Measurements from ENCODE around the gene CNTNAP2.
A peak's percentile ranks its signal among the peaks of the same experiment; 100 is the strongest.

Gene CNTNAP2

DNA sequence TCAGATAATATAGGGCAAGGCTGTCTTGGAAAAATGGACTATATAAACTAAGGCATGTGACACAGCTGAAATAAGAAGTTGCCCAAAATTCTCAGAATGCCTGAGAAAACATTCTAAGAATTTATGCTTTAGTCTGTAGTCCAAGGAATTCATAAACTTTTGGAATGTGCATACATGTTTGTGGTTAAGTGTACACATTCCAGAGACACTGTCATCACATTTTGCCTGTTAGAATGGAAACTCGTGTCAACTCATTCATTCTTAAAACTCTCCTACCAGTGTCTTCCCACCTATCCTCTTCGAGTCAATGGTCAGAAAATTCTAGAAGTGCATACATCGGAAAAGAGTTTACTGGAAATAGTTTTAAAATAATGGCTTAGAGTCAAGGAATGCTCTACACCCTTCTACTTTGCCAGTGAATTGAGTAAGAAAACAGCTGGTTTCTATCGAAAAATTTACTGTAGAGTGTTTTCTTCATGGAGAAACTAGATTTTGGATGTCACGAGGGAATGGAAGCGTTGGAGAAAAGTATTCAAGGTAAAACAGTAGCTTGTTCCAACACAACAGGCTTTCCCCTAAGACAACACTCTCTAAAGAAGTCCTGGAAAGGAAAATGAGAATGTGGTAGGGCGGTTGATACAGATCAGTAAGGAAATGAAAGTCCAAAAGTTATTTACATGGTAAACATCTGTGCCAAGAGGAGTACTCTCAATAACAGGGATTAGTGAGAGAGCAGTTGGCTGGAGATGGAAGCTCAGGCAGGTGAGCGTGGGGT, 1296.4 kb downstream of the CNTNAP2 start:
- no peaks in the 10 kb centered on the region for H3K36me3 ChIP-seq (ENCODE audit: insufficient read depth, low read length)
- H3K4me3 ChIP-seq (ENCODE audit: low read depth, low read length) = peak overlapping the region; percentile 21; the same call in 1 of the 2 replicates
- H3K4me1 ChIP-seq (ENCODE audit: control insufficient read depth, insufficient read depth, low read length, unreplicated experiment) = peaks cover 39% of the 10 kb centered on the region
- no peaks in the 10 kb centered on the region for H3K79me2 ChIP-seq (ENCODE audit: control insufficient read depth, insufficient read depth, low read length, unreplicated experiment)
- H3K27ac ChIP-seq (ENCODE audit: low read depth, low read length) = peak overlapping the region; percentile 75
- no peaks in the 10 kb centered on the region for H3K27me3 ChIP-seq (ENCODE audit: insufficient read depth, low read length)
- H2AFZ ChIP-seq (ENCODE audit: low read length, unreplicated experiment) = no peak overlapping the region

DNA sequence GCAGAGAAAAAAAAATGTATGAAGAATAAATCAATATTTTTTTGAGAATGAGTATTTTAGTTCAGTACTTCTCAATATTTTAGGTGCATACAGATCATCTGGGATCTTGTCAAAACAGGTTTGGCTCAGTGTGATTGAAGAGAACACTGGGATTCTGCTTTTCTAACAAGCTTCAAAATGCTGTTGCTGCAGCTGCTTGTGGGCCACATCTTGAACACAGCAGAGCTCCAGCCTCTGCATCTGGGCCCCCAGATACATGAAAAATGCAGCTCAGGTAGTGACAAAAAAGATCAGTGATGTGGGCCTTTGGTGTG, 1296.9 kb downstream of the CNTNAP2 start:
- peak overlapping the region; percentile 21; the same call in 1 of the 2 replicates for H3K4me3 ChIP-seq (ENCODE audit: low read depth, low read length)
- H2AFZ ChIP-seq (ENCODE audit: low read length, unreplicated experiment) = no peak overlapping the region
- H3K27ac ChIP-seq (ENCODE audit: low read depth, low read length) = peak overlapping the region; percentile 75
- no peaks in the 10 kb centered on the region for H3K36me3 ChIP-seq (ENCODE audit: insufficient read depth, low read length)
- H3K27me3 ChIP-seq (ENCODE audit: insufficient read depth, low read length) = no peaks in the 10 kb centered on the region
- peaks cover 39% of the 10 kb centered on the region for H3K4me1 ChIP-seq (ENCODE audit: control insufficient read depth, insufficient read depth, low read length, unreplicated experiment)
- H3K79me2 ChIP-seq (ENCODE audit: control insufficient read depth, insufficient read depth, low read length, unreplicated experiment) = no peaks in the 10 kb centered on the region

DNA sequence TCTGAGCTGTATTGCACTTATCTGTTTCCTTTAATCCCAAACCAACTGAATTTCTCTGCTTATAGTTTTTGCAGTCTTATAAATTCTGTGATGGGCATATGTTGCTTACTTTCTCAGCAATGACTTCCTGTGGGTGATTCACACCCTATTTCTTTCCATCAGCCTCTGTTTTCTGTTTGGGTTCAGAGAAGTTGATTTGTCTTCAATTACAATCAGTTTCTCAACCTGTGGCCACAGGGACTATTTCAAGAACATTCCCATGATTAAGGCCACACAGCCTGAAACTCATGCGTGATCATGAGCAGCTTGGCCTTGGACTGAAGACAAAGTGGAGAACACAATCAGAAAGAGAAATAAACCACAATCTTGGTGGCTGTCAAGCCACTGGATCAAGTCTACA, 1299.4 kb downstream of the CNTNAP2 start:
- H3K27me3 ChIP-seq (ENCODE audit: insufficient read depth, low read length) = no peaks in the 10 kb centered on the region
- no peak overlapping the region for H2AFZ ChIP-seq (ENCODE audit: low read length, unreplicated experiment)
- no peak overlapping the region for H3K27ac ChIP-seq (ENCODE audit: low read depth, low read length)
- no peak overlapping the region for H3K4me3 ChIP-seq (ENCODE audit: low read depth, low read length)
- H3K36me3 ChIP-seq (ENCODE audit: insufficient read depth, low read length) = no peaks in the 10 kb centered on the region
- peaks cover 36% of the 10 kb centered on the region for H3K4me1 ChIP-seq (ENCODE audit: control insufficient read depth, insufficient read depth, low read length, unreplicated experiment)
- no peaks in the 10 kb centered on the region for H3K79me2 ChIP-seq (ENCODE audit: control insufficient read depth, insufficient read depth, low read length, unreplicated experiment)

DNA sequence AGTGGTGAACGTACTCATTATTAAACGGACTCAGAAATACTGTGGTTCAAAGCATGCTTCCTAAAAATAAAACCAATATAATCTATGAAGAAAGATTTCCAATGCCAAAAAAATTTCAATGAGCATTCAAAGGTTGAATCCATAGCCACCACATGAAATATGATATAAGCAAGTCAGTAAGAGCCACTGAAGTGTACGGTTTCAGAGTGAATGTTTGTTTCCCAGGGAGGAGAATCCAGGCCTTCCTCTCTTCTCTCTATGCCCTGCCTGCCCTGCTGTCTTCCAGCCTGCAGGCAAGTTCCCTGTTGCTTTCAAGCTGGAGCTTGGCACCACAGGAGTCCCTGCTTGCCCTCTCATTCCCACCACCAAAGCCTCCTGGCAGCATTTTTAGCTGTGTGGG, 1302.4 kb downstream of the CNTNAP2 start:
- no peaks in the 10 kb centered on the region for H3K27me3 ChIP-seq (ENCODE audit: insufficient read depth, low read length)
- no peak overlapping the region for H3K27ac ChIP-seq (ENCODE audit: low read depth, low read length)
- no peak overlapping the region for H2AFZ ChIP-seq (ENCODE audit: low read length, unreplicated experiment)
- no peaks in the 10 kb centered on the region for H3K79me2 ChIP-seq (ENCODE audit: control insufficient read depth, insufficient read depth, low read length, unreplicated experiment)
- no peaks in the 10 kb centered on the region for H3K36me3 ChIP-seq (ENCODE audit: insufficient read depth, low read length)
- no peak overlapping the region for H3K4me3 ChIP-seq (ENCODE audit: low read depth, low read length)
- peaks cover 9% of the 10 kb centered on the region for H3K4me1 ChIP-seq (ENCODE audit: control insufficient read depth, insufficient read depth, low read length, unreplicated experiment)

DNA sequence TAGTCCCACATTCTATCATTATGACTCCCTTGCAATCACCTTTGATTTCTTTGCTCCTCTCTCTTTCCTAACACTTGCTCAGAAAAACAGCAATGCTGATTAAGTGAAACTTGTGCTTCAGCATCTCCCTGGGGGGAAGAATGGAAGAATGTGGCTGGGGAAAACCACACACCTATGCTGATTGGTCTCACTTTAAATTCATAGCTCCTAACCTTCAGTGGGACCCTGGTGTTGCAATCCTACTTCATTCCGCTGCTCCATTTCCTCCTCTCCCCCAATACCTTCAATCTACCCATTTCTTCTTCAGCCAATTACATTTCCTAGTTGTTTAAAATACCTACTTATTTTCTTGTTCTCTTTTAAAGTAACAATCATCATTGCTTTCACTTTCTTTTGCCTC, 1307.3 kb downstream of the CNTNAP2 start:
- Histone ChIP-seq H3K27me3 (ENCODE audit: insufficient read depth, low read length) (no peaks in the 10 kb centered on the region), H3K79me2 (ENCODE audit: control insufficient read depth, insufficient read depth, low read length, unreplicated experiment) (no peaks in the 10 kb centered on the region), H3K4me1 (ENCODE audit: control insufficient read depth, insufficient read depth, low read length, unreplicated experiment) (no peaks in the 10 kb centered on the region), H3K4me3 (ENCODE audit: low read depth, low read length) (no peak overlapping the region), H3K36me3 (ENCODE audit: insufficient read depth, low read length) (no peaks in the 10 kb centered on the region), H3K27ac (ENCODE audit: low read depth, low read length) (no peak overlapping the region), H2AFZ (ENCODE audit: low read length, unreplicated experiment) (no peak overlapping the region)

DNA sequence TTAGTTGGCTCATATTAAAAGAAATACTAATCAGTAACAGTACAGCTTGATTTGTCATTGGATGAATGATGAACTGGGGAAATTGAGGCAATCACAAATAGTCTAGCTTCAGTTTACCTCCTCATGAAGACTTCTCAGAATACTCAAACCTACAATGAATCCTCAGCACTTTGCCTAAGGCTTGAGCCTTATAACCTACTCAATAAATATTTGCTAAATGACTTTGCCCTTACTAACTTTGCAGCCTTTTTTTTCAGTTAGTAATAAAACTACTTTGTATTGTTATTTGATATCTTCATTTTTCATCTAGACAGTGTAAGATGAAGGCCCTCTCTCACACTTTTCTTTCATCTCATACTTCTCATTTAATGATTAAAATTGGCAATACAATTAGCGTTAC, 1311.5 kb downstream of the CNTNAP2 start:
- H3K27me3 ChIP-seq (ENCODE audit: insufficient read depth, low read length) = no peaks in the 10 kb centered on the region
- H3K4me1 ChIP-seq (ENCODE audit: control insufficient read depth, insufficient read depth, low read length, unreplicated experiment) = no peaks in the 10 kb centered on the region
- no peak overlapping the region for H3K27ac ChIP-seq (ENCODE audit: low read depth, low read length)
- no peaks in the 10 kb centered on the region for H3K36me3 ChIP-seq (ENCODE audit: insufficient read depth, low read length)
- H3K4me3 ChIP-seq (ENCODE audit: low read depth, low read length) = no peak overlapping the region
- no peak overlapping the region for H2AFZ ChIP-seq (ENCODE audit: low read length, unreplicated experiment)
- H3K79me2 ChIP-seq (ENCODE audit: control insufficient read depth, insufficient read depth, low read length, unreplicated experiment) = no peaks in the 10 kb centered on the region

DNA sequence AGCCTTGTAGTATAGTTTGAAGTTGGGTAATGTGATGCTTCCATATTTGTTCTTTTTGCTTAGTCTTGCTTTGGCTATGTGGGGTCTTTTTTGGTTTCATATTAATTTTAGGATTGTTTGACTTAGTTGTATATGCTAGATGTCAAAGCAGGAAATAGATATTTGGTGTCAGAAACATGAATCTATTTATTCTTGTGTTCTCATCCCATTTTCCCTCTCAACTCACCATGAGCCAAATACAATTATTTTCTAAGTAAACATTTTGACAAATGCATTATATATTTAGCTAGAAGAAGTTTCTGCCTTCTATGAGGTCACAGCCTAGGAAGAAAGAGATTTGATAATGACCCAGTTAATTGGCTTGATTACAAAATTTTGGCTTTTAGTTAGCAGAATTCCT, 1313.4 kb downstream of the CNTNAP2 start:
- Histone ChIP-seq H3K36me3 (ENCODE audit: insufficient read depth, low read length) (no peaks in the 10 kb centered on the region), H3K27ac (ENCODE audit: low read depth, low read length) (no peak overlapping the region)

DNA sequence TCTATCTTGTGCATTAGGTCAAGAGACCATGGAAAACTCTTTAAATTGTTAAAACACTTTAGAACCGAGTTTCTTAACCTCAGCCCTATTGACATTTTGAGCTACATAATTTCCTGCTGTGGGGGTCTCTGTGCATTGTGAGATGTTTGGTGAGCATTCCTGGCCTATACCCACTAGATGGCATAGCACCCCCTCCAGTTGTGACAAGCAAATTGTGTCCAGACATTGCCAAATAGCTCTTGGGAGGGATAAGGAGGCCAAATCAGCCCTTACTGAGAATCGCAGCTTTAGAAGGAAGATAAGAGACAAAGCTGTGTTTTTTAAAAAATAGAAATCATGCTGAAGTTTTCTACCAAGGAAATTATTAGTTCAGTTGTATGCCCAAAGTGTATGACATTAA, 1315.5 kb downstream of the CNTNAP2 start:
- no peak overlapping the region for H3K4me3 ChIP-seq (ENCODE audit: low read depth, low read length)
- no peaks in the 10 kb centered on the region for H3K4me1 ChIP-seq (ENCODE audit: control insufficient read depth, insufficient read depth, low read length, unreplicated experiment)
- no peaks in the 10 kb centered on the region for H3K79me2 ChIP-seq (ENCODE audit: control insufficient read depth, insufficient read depth, low read length, unreplicated experiment)
- no peaks in the 10 kb centered on the region for H3K27me3 ChIP-seq (ENCODE audit: insufficient read depth, low read length)
- H2AFZ ChIP-seq (ENCODE audit: low read length, unreplicated experiment) = peak overlapping the region; percentile 40
- no peaks in the 10 kb centered on the region for H3K36me3 ChIP-seq (ENCODE audit: insufficient read depth, low read length)
- no peak overlapping the region for H3K27ac ChIP-seq (ENCODE audit: low read depth, low read length)

More for the DNA sequence above, 1313.4 kb downstream of the CNTNAP2 start:
- H2AFZ ChIP-seq (ENCODE audit: low read length, unreplicated experiment) = no peak overlapping the region
- no peaks in the 10 kb centered on the region for H3K27me3 ChIP-seq (ENCODE audit: insufficient read depth, low read length)
- H3K79me2 ChIP-seq (ENCODE audit: control insufficient read depth, insufficient read depth, low read length, unreplicated experiment) = no peaks in the 10 kb centered on the region
- H3K4me1 ChIP-seq (ENCODE audit: control insufficient read depth, insufficient read depth, low read length, unreplicated experiment) = no peaks in the 10 kb centered on the region
- no peak overlapping the region for H3K4me3 ChIP-seq (ENCODE audit: low read depth, low read length)

DNA sequence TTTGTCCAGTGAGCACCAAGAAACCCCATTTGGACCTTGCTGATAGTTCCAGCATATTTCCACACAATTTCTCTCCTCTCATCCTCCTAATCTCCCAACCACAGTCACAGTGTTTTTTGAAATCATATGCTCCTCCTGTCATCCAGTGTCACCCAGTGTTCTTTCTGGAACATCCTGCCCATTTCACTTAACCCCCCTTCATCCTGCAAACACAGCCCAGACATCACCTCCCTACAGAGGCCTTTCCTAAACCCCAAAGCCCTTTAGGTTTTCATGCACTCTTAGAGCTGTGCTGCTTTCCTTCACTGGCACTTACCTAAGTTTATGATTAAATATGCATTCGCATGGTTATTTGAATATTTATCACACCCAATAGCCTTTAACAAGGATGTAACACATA, 1316.0 kb downstream of the CNTNAP2 start:
- Histone ChIP-seq H3K27me3 (ENCODE audit: insufficient read depth, low read length) (no peaks in the 10 kb centered on the region), H3K36me3 (ENCODE audit: insufficient read depth, low read length) (no peaks in the 10 kb centered on the region), H3K27ac (ENCODE audit: low read depth, low read length) (no peak overlapping the region), H3K79me2 (ENCODE audit: control insufficient read depth, insufficient read depth, low read length, unreplicated experiment) (no peaks in the 10 kb centered on the region), H3K4me1 (ENCODE audit: control insufficient read depth, insufficient read depth, low read length, unreplicated experiment) (no peaks in the 10 kb centered on the region), H2AFZ (ENCODE audit: low read length, unreplicated experiment) (peak overlapping the region; percentile 40), H3K4me3 (ENCODE audit: low read depth, low read length) (no peak overlapping the region)

DNA sequence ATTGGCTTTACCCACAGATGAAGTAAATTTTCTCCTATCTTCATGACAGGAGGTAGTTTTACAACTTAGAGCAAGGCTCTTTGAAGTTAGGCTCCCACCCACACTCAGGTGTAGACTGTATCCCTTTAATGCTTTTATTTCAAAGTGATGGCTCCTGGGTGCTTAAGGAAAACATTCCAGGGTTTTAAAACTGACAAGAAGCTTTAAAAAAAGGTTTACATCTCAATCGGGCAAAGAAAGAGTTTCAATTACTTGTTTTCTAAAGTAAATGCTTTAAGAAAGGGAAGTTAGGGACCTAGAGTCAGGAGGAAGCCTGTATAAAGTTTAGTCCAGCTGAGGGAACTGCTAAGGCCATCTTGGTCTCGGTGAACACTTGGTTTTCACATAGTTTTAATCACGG, 1320.1 kb downstream of the CNTNAP2 start:
- no peak overlapping the region for H3K27ac ChIP-seq (ENCODE audit: low read depth, low read length)
- H3K27me3 ChIP-seq (ENCODE audit: insufficient read depth, low read length) = no peaks in the 10 kb centered on the region
- no peaks in the 10 kb centered on the region for H3K4me1 ChIP-seq (ENCODE audit: control insufficient read depth, insufficient read depth, low read length, unreplicated experiment)
- H3K4me3 ChIP-seq (ENCODE audit: low read depth, low read length) = no peak overlapping the region
- H2AFZ ChIP-seq (ENCODE audit: low read length, unreplicated experiment) = no peak overlapping the region
- no peaks in the 10 kb centered on the region for H3K79me2 ChIP-seq (ENCODE audit: control insufficient read depth, insufficient read depth, low read length, unreplicated experiment)
- no peaks in the 10 kb centered on the region for H3K36me3 ChIP-seq (ENCODE audit: insufficient read depth, low read length)

DNA sequence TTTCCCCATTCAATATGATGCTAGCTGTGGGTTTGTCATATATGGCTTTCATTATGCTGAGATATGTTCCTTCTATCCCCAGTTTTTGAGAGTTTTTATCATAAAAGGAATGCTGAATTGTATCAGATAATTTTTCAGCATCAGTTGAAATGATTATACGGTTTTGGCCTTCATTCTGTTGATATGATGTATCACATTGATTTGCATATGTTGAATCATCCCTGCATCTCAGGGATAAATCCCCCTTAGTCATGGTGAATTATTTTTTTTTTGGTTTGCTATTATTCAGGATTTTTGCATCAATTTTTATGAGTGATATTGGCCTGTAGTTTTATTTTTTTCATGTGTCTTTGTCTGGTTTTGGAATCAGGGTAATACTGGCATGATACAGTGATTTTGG, 1321.6 kb downstream of the CNTNAP2 start:
- Histone ChIP-seq H3K36me3 (ENCODE audit: insufficient read depth, low read length) (no peaks in the 10 kb centered on the region), H3K27me3 (ENCODE audit: insufficient read depth, low read length) (no peaks in the 10 kb centered on the region), H3K4me3 (ENCODE audit: low read depth, low read length) (no peak overlapping the region), H2AFZ (ENCODE audit: low read length, unreplicated experiment) (no peak overlapping the region), H3K4me1 (ENCODE audit: control insufficient read depth, insufficient read depth, low read length, unreplicated experiment) (no peaks in the 10 kb centered on the region), H3K27ac (ENCODE audit: low read depth, low read length) (peak overlapping the region; percentile 31), H3K79me2 (ENCODE audit: control insufficient read depth, insufficient read depth, low read length, unreplicated experiment) (no peaks in the 10 kb centered on the region)
